GM18868 (cell line): ENCODE measurements around the gene SERPINB6.
"Not testable (repeated sequence)": the region's sequence is repeated elsewhere in the genome, so short reads cannot be mapped to it uniquely, and the experiment has no call there.

ENCODE experiments used
- ATAC-seq: cut with Tn5 transposase; IDR thresholded peaks from one replicate; pipeline ENCODE4 v1.9.1; 2021; ENCODE audit warnings: mild to moderate bottlenecking, moderate library complexity; ENCODE audit not compliant: unreplicated experiment

The SERPINB6 gene

GRCh38 chr6:2917065-2917464, 54.3 kb downstream of the SERPINB6 start:
- no peak for ATAC-seq

- no peak for ATAC-seq
These were observed 55.0 kb downstream of the SERPINB6 start for GRCh38 chr6:2916158-2916925.

GRCh38 chr6:2915150-2915549, 56.2 kb downstream of the SERPINB6 start:
- ATAC-seq: no peak

- no peak for ATAC-seq
These were observed 57.1 kb downstream of the SERPINB6 start for GRCh38 chr6:2914318-2914660.

- no peak for ATAC-seq
These were observed 57.6 kb downstream of the SERPINB6 start for GRCh38 chr6:2913621-2914317.

GRCh38 chr6:2911171-2911570, 60.2 kb downstream of the SERPINB6 start:
- peak; percentile 62 for ATAC-seq

- ATAC-seq: no peak
These were observed 61.6 kb downstream of the SERPINB6 start for GRCh38 chr6:2909718-2910117.

GRCh38 chr6:2909051-2909606, 62.2 kb downstream of the SERPINB6 start:
- not testable (repeated sequence) for ATAC-seq

- not testable (repeated sequence) for ATAC-seq
These were observed 62.9 kb downstream of the SERPINB6 start for GRCh38 chr6:2908516-2908915.

GRCh38 chr6:2903411-2904185, 67.8 kb downstream of the SERPINB6 start:
- ATAC-seq: not testable (repeated sequence)

- not testable (repeated sequence) for ATAC-seq
These were observed 69.5 kb downstream of the SERPINB6 start for GRCh38 chr6:2901645-2902502.

GRCh38 chr6:2900821-2901644, 70.3 kb downstream of the SERPINB6 start:
- ATAC-seq: no peak

- no peak for ATAC-seq
These were observed 71.1 kb downstream of the SERPINB6 start for GRCh38 chr6:2900221-2900807.

GRCh38 chr6:2899596-2899995, 71.8 kb downstream of the SERPINB6 start:
- ATAC-seq: no peak
